Heart left ventricle (tissue), 16 donors: ENCODE data around the gene MNAT1. TPM values are rescaled to one million over a fixed set of nuclear protein-coding genes. Genes with fewer than 3 reads are reported as not detected.

ENCODE experiments used
- ATAC-seq, 4 donors: fragments of 200-7000 bp; cut with Tn5 transposase; one replicate each; pipeline ENCODE4 v1.9.1; 2020 to 2022; ENCODE audit warnings: moderate library complexity in 4 of 4, mild to moderate bottlenecking in 3 of 4, moderate number of reproducible peaks in 1 of 4
- DNase-seq, 5 donors: peaks; one replicate each; pipeline ENCODE4 v3.0.0-alpha.2; 2020
- H3K27ac ChIP-seq, 12 donors: fragments of 200-600 bp; sonication (generic) in 4 of 12; one replicate each; pipeline versions ENCODE4 v1.5.0 to v1.8.0; 2016 to 2022; ENCODE audit warnings: mild to moderate bottlenecking in 2 of 12
- H3K27me3 ChIP-seq, 9 donors: fragments of 200-600 bp; sonication (generic) in 2 of 9; one replicate each; pipeline versions ENCODE4 v1.5.1 to v1.8.0; 2016 to 2022; ENCODE audit warnings: mild to moderate bottlenecking in 3 of 9
- H3K36me3 ChIP-seq, 9 donors: fragments of 200-600 bp; sonication (generic) in 2 of 9; one replicate each; pipeline versions ENCODE4 v1.5.0 to v1.8.0; 2018 to 2022; ENCODE audit warnings: mild to moderate bottlenecking in 2 of 9
- H3K4me1 ChIP-seq, 12 donors: fragments of 200-600 bp; sonication (generic) in 4 of 12; one replicate each; pipeline versions ENCODE4 v1.5.0 to v1.8.0; 2016 to 2022; ENCODE audit warnings: mild to moderate bottlenecking in 3 of 12
- H3K4me3 ChIP-seq, 12 donors: fragments of 200-600 bp; sonication (generic) in 4 of 12; one replicate each; pipeline versions ENCODE4 v1.5.0 to v1.8.0; 2017 to 2022; ENCODE audit warnings: mild to moderate bottlenecking in 9 of 12, moderate library complexity in 4 of 12
- H3K9me3 ChIP-seq, 12 donors: fragments of 200-600 bp; sonication (generic) in 4 of 12; one replicate each; pipeline versions ENCODE4 v1.5.0 to v1.8.0; 2016 to 2022; ENCODE audit warnings: mild to moderate bottlenecking in 1 of 12
- CTCF ChIP-seq, 12 donors: fragments of 200-600 bp; sonication (generic) in 4 of 12; IDR thresholded peaks; one replicate each; pipeline versions ENCODE4 v1.5.0 to v1.8.0; 2018 to 2022; ENCODE audit warnings: antibody characterized with exemption in 12 of 12, mild to moderate bottlenecking in 5 of 12
- POLR2A ChIP-seq, 2 donors: fragments of 450-650 bp; IDR thresholded peaks; one replicate each; pipeline ENCODE4 v1.6.1; 2017; ENCODE audit warnings: antibody characterized with exemption in 2 of 2, mild to moderate bottlenecking in 2 of 2, moderate library complexity in 2 of 2
- WGBS, 4 donors: extraction: QIAGEN DNeasy Blood & Tissue Kit in 2 of 4; methylation state at CpG; one replicate each; pipeline versions ENCODE4 v1.1.5 to v1.1.7; 2013 to 2018; 5-methylcytosine and 5-hydroxymethylcytosine counted together
- intact Hi-C, 10 donors: fragments of 100-400 bp; cut with DNase I; formaldehyde crosslinking; loops; one replicate each; pipeline versions ENCODE4 v1.11.1 to v1.14.2; 2022
- polyA plus RNA-seq, 2 donors: library from polyadenylated mRNA; stranded (reverse); fragments of 200-250 nt; gene quantifications; one replicate each; pipeline ENCODE4 v1.2.3, GENCODE V29; 2013
- total RNA-seq, 9 donors: library from RNA; depleted of rRNA in 2 of 9; stranded (reverse); fragments of >200 nt in 2 of 9; fragmentation: NEBNext Ultra II Directional in 3 of 9; extraction: Animal tissue kit (Norgen Biotek cat#: 25700) in 3 of 9; gene quantifications; one replicate each; pipeline versions ENCODE4 v1.1.0 to v1.2.4, GENCODE V29; 2016 to 2023
- donor health status: ischemic (EF 13 %, LVEDD 7.1; RV severe dilation, severe dysfunction).
- donor health status: healthy with polysubstance abuse.
- donor health status: DM: no; HTN: yes; CAD: no.
- donor health status: DM: no; HTN: no; CAD: no.
- donor health status: ischemic (EF 25% LVEDD 6.9; RV normal size, moderate dysfunction).
- donor health status: ischemic (EF 25% LVEDD 5.7; RV mildly dilated, moderate dysfunction).
- donor health status: healthy.
- donor health status: DM: yes; HTN: yes; CAD: no.
- donor health status: ischemic (EF 35%, LVEDD 5.7; RV mildly dilated, moderate dysfunction).
- donor health status: nonischemic (EF 11% LVEDD 7.7; RV severe dilation, severe dysfunction).
- donor health status: DM: yes; HTN: yes; CAD: no.
- donor health status: PGD.
- donor health status: ischemic (EF 29% LVEDD 5.4; RV normal size, mild dysfunction).
- donor health status: nonischemic (EF 23%, LVEDD 6.1; RV moderate dilation, normal function).

The MNAT1 gene
- total and polyA plus RNA-seq, 11 donors: 18.9 to 32.6 (median 27.0) TPM

GRCh38 chr14:60970146-60970545, 235.6 kb downstream of the MNAT1 start:
- DNase-seq (no peak), ATAC-seq (no peak)
- Histone ChIP-seq H3K4me1 (no peaks in the 10 kb centered on the region), H3K36me3 (peaks cover 0 to 20% (median 10%) of the 10 kb centered on the region in 9 donors), H3K9me3 (no peaks in the 10 kb centered on the region), H3K27ac (no peak overlapping the region), H3K27me3 (no peaks in the 10 kb centered on the region), H3K4me3 (no peak overlapping the region)
- no peak for TF ChIP-seq CTCF (IDR thresholded peaks at IDR 0.05)
- TF ChIP-seq POLR2A (IDR thresholded peaks at IDR 0.05): no peak
- 89 to 96% (median 94%) methylated on average over 2 of the region's 2 CpGs for WGBS, 4 donors
- intact Hi-C loops: no loop called here

GRCh38 chr14:60971271-60971670, 236.7 kb downstream of the MNAT1 start:
- TF ChIP-seq POLR2A (IDR thresholded peaks at IDR 0.05) (no peak), CTCF (IDR thresholded peaks at IDR 0.05) (no peak)
- intact Hi-C loops: no loop called here

GRCh38 chr14:60972295-60972694, 237.7 kb downstream of the MNAT1 start:
- DNase-seq (no peak), ATAC-seq (no peak)
- H3K9me3 ChIP-seq: no peaks in the 10 kb centered on the region
- H3K27me3 ChIP-seq: no peaks in the 10 kb centered on the region
- H3K36me3 ChIP-seq: peaks cover 0 to 42% (median 24%) of the 10 kb centered on the region in 9 donors
- peaks cover 0 to 2% (median 0%) of the 10 kb centered on the region in 12 donors for H3K4me1 ChIP-seq
- WGBS, 4 donors: 95 to 99% (median 97%) methylated on average over 15 of the region's 15 CpGs
- H3K4me3 ChIP-seq: no peak overlapping the region
- no peak for TF ChIP-seq POLR2A (IDR thresholded peaks at IDR 0.05)
- no peak for TF ChIP-seq CTCF (IDR thresholded peaks at IDR 0.05)
- intact Hi-C loops: no loop called here
- no peak overlapping the region for H3K27ac ChIP-seq

More at GRCh38 chr14:60971271-60971670, 236.7 kb downstream of the MNAT1 start:
- Histone ChIP-seq H3K27ac (no peak overlapping the region), H3K9me3 (no peaks in the 10 kb centered on the region), H3K27me3 (no peaks in the 10 kb centered on the region), H3K4me1 (no peaks in the 10 kb centered on the region), H3K36me3 (peaks cover 0 to 31% (median 21%) of the 10 kb centered on the region in 9 donors), H3K4me3 (no peak overlapping the region)
- no peak for ATAC-seq
- whole genome bisulfite sequencing, 4 donors: 39 to 46% (median 42%) methylated on average over 2 of the region's 2 CpGs
- no peak for DNase-seq

- intact Hi-C loops: no loop called here
- DNase-seq: no peak
- ATAC-seq: no peak
- TF ChIP-seq CTCF (IDR thresholded peaks at IDR 0.05): no peak
- no peak for TF ChIP-seq POLR2A (IDR thresholded peaks at IDR 0.05)
- Histone ChIP-seq H3K27me3 (no peaks in the 10 kb centered on the region), H3K4me3 (no peak overlapping the region), H3K4me1 (peaks cover 0 to 10% (median 0%) of the 10 kb centered on the region in 12 donors), H3K36me3 (peaks cover 0 to 42% (median 24%) of the 10 kb centered on the region in 9 donors), H3K9me3 (no peaks in the 10 kb centered on the region), H3K27ac (no peak overlapping the region)
- WGBS, 4 donors: 98 to 99% (median 99%) methylated on average over 3 of the region's 3 CpGs
Observed at GRCh38 chr14:60973070-60973469, 238.5 kb downstream of the MNAT1 start.
